Peyer's patch (tissue), 4 donors: Measurements from ENCODE around the gene UQCRC1.

Experiments used
- POLR2A ChIP-seq, 2 donors: fragments of 450-650 bp; IDR thresholded peaks; one replicate each; pipeline ENCODE4 v1.5.1; 2017; ENCODE audit warnings: antibody characterized with exemption in 2 of 2, mild to moderate bottlenecking in 2 of 2, moderate library complexity in 2 of 2
- TF ChIP-seq, protein P1 (sequence below), 6 experiments: fragments of 450-650 bp in 4 of 6; fragments of 200-600 bp in 2 of 6; sonication (generic) in 1 of 6; IDR thresholded peaks; one replicate each; pipeline ENCODE4 v1.5.1; 2017 to 2019; ENCODE audit warnings: antibody characterized with exemption in 6 of 6, mild to moderate bottlenecking in 3 of 6, moderate library complexity in 1 of 6

DNA sequence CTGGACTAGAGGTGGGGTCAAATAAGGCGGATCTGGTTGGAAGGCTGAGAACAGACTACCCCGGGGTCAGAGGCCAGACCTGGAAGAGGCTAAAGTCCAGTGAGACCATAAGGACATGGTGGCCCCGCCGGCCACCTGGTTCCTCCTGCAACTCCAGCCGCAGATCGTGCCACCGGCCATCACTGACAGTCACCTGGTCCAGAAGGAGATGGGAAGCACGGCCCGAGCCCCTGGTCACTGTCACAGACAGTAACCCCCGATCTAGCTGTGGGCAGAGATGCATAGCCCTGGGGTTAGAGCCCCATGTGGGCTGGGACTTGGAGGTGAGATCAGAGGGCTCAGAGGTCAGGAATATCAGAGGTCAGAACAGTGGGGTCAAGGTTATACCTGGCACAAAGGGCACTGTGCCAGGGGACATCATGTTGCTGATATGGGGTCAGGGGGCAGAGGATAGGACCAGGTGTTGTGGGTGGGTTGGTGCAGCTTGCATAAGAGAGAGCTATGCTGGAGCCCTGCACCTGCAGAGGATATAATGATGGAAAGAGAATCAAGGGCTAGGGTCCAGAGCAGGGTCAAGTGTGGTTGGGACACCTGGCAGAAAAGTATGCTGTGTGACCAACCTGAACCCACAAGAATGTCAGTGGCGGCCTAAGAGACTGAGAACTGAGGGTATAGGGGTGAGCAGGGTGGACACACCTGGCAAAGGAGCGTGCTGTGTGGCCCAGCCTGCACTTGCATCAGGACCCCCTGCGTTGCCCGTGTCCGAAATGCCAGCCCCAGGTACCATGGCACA, 43.7 kb upstream of the UQCRC1 start:
- TF ChIP-seq, protein P1, sequence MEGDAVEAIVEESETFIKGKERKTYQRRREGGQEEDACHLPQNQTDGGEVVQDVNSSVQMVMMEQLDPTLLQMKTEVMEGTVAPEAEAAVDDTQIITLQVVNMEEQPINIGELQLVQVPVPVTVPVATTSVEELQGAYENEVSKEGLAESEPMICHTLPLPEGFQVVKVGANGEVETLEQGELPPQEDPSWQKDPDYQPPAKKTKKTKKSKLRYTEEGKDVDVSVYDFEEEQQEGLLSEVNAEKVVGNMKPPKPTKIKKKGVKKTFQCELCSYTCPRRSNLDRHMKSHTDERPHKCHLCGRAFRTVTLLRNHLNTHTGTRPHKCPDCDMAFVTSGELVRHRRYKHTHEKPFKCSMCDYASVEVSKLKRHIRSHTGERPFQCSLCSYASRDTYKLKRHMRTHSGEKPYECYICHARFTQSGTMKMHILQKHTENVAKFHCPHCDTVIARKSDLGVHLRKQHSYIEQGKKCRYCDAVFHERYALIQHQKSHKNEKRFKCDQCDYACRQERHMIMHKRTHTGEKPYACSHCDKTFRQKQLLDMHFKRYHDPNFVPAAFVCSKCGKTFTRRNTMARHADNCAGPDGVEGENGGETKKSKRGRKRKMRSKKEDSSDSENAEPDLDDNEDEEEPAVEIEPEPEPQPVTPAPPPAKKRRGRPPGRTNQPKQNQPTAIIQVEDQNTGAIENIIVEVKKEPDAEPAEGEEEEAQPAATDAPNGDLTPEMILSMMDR (IDR thresholded peaks at IDR 0.05): no peak
- no peak for TF ChIP-seq POLR2A (IDR thresholded peaks at IDR 0.05)
